ENCODE data around the gene MAP2K3.
"Not testable (repeated sequence)": the region's sequence is repeated elsewhere in the genome, so short reads cannot be mapped to it uniquely, and the experiment has no call there.

The MAP2K3 gene

GRCh38 chr17:21313761-21314160 lies 29.2 kb downstream of the MAP2K3 start:
- not testable (repeated sequence) for DNase-seq

- DNase-seq: not testable (repeated sequence)
Measured at GRCh38 chr17:21314261-21314664, 29.8 kb downstream of the MAP2K3 start.

GRCh38 chr17:21314701-21315111 lies 30.2 kb downstream of the MAP2K3 start:
- DNase-seq: not testable (repeated sequence)

- not testable (repeated sequence) for DNase-seq
Measured at GRCh38 chr17:21315246-21316000, 30.9 kb downstream of the MAP2K3 start.

DNA sequence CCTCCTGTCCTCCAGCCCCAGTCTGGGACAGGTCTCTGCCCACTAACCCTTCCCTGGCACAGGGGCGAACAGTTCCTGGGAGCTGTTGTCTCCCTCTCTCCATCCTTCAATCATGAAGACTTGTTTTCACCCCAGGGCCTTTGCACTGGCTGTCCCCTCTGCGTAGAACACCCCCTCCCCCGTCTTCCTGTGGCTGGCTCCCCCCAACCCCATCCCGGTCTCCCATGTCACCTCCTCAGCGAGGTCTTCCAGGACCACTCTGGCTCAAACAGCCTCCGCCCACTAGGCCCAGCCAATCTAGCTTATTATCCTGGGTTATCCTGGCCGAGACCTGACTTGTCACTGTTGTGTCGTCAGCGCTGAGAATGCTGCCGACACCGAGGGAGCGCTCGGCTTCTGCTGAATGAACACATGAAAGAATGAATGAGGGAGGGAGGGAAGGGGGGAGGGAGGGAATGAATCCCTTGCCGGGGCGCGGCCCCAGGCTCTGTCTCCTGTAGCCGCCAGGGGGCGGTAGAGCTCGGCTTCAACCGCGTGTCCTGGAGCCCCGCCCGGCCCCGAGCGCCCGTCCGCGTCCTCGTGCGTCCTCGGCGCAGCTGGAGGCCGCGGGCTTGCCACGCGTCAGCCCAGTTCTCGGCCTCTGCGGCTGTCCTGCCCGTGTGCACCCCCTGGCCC lies 31.8 kb downstream of the MAP2K3 start:
- DNase-seq: not testable (repeated sequence)

- not testable (repeated sequence) for DNase-seq
Measured at GRCh38 chr17:21316887-21317500, 32.5 kb downstream of the MAP2K3 start.

DNA sequence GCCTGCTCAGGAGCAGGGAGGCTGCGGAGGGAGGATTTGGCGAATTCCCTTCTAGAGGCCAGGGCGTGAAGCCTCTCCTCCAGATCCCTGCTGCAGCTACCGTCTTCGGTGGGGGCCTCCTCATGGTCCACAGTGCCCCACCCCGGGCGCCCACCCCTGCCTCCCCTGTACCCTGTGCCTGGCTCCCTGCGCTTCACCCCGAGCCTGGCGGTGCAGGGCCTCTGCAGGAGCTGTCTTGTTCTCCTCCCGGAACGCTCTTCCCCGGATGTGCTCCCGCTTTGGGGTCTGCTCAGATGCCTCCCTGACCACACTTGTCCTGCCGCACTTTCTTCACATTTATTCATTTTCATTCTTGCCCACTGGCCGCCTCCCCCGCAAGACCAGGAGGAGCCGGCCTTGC lies 33.3 kb downstream of the MAP2K3 start:
- DNase-seq: not testable (repeated sequence)

GRCh38 chr17:21318439-21318838 lies 33.9 kb downstream of the MAP2K3 start:
- no peak for DNase-seq

DNA sequence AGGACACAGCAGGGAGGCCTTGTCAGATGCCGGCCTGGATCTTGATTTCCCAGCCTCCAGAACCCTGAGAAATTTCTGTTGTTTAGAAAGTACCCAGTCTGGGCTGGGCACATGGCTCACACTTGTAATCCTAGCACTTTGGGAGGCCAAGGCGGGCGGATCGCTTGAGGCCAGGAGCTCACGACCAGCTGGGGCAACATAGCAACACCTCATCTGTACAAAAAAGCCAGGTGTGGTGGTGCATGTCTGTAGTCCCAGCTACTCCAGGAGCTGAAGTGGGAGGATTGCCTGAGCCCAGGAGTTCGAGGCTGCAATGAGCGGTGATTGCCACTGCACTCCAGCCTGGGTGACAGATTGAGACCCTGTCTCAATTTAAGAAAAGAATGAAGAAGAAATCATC lies 34.3 kb downstream of the MAP2K3 start:
- DNase-seq: not testable (repeated sequence)

- DNase-seq: not testable (repeated sequence)
Measured at GRCh38 chr17:21319256-21319655, 34.7 kb downstream of the MAP2K3 start.

DNA sequence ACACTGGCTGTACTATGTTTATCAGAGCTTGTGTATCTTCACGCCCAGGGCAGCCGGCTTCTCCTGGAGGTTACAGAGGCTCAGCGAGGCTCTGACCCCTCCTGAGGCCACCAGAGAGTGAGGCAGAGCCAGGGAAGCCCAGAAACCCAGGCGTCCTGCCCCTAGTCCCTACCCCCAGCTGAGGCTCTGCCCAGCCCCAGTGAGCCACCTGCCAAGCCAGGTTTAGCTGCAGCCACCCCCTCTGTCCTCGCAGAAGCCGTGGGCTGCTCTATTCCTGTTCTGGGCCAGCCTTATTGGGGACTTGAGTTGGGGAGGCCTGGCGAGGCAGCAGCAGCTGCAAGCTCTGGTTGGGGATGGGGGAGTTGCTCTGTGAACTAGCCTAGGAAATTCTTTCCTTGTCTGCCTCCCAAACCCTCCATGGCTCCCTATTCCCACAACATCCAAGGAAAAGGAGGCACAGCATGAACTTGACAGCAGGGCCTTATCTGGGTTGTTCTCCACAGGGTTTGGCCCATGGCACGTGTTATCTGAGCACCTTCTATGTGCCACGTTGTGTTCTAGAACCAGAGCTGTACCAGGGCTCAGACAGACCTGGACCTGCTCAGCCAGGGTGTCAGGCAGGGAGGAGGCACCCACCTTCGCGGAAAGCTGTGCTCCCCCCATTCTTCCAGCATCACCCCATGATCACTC lies 35.3 kb downstream of the MAP2K3 start:
- not testable (repeated sequence) for DNase-seq

GRCh38 chr17:21320430-21320829 lies 35.9 kb downstream of the MAP2K3 start:
- not testable (repeated sequence) for DNase-seq

DNA sequence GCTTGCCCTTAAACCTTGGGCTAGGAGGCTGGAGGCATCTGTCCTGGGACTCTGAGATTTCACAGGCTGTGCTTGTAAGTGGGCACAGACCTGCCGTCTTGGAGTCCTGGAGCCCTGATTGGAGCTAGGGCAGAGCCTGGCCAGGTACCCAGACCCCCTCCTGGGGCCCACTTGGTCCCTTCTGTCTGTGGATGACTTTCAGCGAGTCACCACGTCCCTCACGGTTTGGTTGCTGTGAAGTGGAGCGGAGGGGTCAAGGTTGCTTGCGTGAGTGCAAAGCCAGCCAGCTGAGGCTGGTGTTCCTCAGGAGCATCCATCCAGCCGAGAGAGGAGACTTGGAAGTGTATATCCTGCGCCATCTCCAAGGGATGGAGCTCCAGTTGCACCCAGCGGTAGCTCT lies 36.5 kb downstream of the MAP2K3 start:
- not testable (repeated sequence) for DNase-seq

DNA sequence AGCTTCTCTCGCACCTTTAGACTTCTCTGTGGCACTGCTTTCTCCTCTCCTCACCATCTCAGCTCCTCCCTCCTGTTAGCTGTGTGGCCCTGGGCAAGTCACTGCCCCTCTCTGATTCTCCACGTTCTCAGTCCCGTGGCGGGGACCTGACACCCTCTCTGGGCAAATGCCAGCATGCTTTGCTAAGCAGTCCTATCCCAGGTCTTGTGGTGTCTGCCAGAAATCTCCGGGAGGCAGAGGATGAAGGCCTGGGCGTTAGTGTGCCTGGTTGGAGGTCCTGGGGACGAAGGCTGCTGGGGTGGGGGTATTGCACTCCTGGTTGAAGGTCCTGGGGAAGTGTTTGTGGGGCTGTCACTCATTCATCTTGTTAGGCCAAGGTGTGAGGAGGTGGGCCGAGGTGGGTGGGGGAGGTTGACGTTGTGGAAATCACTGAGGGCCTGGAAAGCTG lies 37.3 kb downstream of the MAP2K3 start:
- DNase-seq: not testable (repeated sequence)

DNA sequence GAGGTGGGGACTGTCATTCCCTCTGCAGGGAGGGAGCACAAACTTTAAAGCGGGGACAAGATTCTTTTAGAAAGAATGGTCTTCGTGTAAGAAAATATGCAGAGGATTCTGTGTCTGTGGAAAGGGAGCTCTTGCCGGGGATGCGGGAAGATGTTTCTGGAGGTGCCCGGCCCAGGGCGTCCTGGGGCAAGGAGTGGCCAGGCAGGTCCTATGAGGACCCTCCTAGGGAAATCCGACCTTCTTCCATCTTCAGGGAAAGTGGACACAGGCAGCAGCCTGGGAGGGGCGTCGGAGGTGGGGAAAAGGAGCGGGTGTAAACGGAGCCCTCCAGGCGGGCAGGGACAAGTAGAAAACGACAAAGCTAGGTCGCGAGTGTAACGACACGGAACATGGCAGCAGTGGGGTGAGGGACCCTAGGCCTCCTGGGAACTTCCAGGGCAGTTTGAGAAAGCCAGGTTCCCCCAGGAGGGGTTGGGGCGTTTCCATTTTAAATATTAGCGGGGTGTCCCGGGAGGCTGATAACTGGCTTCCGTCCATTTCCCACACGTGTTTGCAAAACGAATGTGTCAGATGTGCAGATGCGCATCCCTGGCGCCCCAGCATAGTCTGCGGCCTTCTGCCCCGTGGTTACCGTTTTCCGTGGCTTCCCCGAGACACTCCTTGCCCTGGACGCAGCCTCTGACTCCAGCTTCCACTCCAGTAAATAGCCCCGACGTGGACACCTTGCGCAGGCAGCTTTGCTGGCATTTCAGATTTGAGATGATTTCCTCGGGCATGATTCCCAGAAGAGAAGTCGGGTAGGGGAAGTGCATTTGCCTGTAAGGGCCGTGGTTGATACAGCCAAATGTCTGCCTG lies 39.0 kb downstream of the MAP2K3 start:
- not testable (repeated sequence) for DNase-seq

GRCh38 chr17:21324741-21325140 lies 40.2 kb downstream of the MAP2K3 start:
- DNase-seq: not testable (repeated sequence)

DNA sequence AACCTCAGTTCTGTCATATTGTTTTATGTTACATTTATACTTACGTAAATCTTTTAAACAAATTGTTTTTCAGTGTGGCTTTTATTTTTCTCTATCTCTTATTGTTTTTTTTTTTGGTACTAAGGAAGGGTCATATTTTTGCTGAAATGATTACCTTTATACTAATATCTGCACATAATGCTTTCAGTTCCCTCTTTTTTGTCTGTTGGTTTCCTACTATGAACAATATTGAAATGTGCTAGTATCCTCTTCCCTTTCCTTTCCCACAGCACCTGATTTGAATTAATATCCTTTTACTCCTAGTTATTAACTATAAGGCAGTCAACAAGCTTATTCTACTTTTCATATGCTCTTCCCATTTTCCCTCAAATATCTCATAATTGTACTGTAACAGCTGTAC lies 43.4 kb downstream of the MAP2K3 start:
- DNase-seq: not testable (repeated sequence)

DNA sequence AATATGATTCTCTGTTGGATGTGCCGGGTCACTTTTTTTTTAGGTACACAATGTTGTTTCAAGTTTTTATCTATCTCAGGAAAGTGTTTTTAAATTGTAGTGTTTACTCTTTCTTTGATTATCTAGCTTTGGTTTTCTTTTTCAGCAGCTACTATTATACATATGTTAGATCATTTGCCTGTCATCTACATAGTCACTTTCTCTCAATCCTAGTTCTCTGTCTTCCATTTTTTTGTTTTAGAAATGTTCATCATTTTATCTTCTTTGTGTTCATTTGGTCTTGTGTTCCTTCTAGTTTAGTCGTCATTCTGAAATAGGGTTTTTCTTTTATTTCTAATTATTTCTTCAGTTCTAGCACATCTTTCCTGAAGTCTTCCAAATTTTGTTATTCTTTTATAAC lies 44.3 kb downstream of the MAP2K3 start:
- not testable (repeated sequence) for DNase-seq

- DNase-seq: no peak
Measured at GRCh38 chr17:21330436-21331160, 46.1 kb downstream of the MAP2K3 start.

DNA sequence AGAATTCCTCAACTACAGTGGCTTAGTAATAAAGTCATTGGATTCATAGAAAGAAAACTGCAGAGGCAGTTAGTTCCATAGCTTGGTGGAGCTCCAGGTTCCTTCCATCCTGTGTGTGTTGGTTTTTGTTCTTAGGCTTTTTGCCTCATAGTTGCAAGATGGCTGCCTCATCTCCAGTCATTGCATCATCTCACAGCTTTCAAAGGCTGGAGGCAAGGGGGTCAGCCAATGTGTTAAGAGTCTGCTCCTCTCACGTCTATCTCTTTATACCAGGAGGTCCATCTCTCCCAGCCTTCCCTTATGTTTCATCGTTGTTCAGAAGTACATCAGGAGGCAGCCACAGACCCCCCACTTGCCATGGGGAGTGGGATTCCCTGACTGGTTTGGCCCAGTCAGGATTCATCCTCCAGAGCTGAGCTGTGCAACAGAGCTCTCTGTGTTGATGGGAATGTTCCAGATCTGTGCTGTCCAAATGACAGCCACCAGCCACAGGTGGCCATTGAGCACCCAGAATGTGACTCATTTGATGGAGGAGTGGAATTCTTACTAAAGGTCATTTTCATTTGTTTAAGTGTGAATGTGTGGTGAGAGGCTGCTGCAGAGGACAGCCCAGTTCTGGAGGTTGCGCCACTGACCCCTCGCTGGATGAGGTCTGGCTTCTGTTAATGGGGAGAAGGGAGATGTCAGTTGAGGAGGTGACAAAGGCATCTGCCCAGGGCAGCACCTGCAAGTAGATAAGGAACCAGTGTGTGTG lies 52.2 kb downstream of the MAP2K3 start:
- DNase-seq: not testable (repeated sequence)
